Measurements from ENCODE around the gene ADCY5.

The ADCY5 gene

DNA sequence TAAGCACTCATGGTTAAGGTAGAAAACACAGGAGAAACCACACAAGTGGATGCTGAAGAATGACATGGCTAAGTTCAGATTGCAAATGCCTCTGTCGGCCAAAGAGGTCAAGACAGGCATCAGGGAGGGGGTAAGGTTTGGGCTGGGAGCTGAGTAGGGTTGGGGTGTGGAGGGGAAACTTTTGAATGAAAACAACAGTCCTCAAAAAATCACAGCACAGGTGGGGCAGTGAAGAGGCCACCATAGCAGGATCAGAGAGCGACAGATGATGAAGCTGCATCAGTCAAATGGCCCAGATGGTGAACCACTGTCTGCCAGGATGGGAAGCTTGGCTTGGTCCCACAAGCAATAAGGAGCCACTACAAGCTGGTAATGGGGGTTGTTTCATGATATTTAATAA, 74.9 kb downstream of the ADCY5 start:
- Mint-ChIP-seq H3K9me3 (peaks cover 4% of the 10 kb centered on the region), H3K36me3 (no peaks in the 10 kb centered on the region), H3K4me1 (no peaks in the 10 kb centered on the region), H3K4me3 (no peak overlapping the region), H3K27ac (no peak overlapping the region), H3K27me3 (peaks cover 11% of the 10 kb centered on the region)
- ATAC-seq (ENCODE audit: low read depth) (no peak), DNase-seq (ENCODE audit: low spot score in 2 of 2) (no peak)

DNA sequence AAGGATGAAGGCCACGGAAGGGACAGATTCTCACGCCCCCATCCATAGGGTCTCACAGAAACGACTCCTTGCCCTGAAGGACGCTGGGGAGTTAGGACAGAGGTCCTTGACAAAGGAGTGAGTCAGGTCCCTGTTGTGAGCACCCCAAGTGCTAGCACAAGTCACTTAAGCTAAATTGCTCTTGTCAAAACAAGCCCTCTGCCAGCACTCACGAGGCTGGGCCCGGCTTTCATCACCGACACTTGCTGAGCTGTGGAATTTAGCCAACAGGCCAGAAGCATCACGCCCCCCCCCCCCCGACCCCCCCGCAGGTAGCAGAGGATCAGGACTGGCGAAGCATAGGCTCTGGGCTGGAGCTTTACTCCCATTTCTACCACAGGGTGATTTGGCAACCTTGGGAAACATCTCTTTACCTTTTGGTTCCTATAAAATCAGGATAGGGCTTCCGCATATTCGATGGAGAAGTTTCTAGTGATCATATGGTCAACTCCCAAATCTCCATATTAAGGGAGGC, 75.4 kb downstream of the ADCY5 start:
- ATAC-seq (ENCODE audit: low read depth) (no peak), DNase-seq (ENCODE audit: low spot score in 2 of 2) (no peak)
- H3K4me3 Mint-ChIP-seq: no peak overlapping the region
- H3K27me3 Mint-ChIP-seq: peaks cover 11% of the 10 kb centered on the region
- H3K4me1 Mint-ChIP-seq: no peaks in the 10 kb centered on the region
- no peak overlapping the region for H3K27ac Mint-ChIP-seq
- H3K9me3 Mint-ChIP-seq: peaks cover 4% of the 10 kb centered on the region
- H3K36me3 Mint-ChIP-seq: no peaks in the 10 kb centered on the region

DNA sequence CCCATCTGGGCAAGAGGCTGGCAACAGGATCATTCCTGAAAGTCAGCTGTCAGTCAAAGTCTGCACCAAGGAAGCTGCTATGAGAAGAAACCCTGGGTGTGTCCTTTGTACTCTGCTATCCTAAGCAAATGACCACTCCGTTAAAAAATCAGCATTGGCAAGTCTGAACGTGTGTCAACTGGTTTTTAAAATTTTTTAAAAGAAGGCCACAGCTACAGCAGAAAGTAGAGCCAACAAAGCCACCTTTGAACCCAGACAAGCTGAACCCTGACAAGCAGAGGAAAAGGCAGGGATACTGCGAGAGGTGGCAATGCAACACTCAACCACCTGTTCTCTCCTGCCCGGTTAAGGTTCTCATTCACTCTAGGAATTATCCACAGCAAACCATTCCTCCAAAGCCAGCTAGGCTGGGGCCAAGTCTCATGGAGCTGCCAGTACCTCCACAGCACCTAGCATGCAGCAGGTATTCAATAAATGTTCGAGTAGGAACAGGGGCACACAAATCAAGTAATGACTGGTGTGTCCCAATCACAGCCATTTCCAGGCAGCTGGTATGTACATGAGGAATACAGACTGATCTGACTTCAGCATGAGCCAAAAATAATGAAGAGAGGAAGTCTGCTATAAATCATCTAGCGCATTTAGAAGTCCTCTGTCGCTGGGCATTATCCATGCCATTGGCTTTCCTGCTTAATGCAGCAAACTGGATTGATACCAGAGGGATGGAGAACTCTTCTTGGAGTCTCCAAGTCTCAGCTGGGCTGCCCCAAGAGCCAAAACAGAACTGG, 76.0 kb downstream of the ADCY5 start:
- Mint-ChIP-seq H3K27ac (no peak overlapping the region), H3K4me1 (no peaks in the 10 kb centered on the region), H3K36me3 (no peaks in the 10 kb centered on the region), H3K9me3 (peaks cover 6% of the 10 kb centered on the region), H3K27me3 (peaks cover 9% of the 10 kb centered on the region), H3K4me3 (no peak overlapping the region)
- DNase-seq (ENCODE audit: low spot score in 2 of 2): no peak
- ATAC-seq (ENCODE audit: low read depth): no peak

DNA sequence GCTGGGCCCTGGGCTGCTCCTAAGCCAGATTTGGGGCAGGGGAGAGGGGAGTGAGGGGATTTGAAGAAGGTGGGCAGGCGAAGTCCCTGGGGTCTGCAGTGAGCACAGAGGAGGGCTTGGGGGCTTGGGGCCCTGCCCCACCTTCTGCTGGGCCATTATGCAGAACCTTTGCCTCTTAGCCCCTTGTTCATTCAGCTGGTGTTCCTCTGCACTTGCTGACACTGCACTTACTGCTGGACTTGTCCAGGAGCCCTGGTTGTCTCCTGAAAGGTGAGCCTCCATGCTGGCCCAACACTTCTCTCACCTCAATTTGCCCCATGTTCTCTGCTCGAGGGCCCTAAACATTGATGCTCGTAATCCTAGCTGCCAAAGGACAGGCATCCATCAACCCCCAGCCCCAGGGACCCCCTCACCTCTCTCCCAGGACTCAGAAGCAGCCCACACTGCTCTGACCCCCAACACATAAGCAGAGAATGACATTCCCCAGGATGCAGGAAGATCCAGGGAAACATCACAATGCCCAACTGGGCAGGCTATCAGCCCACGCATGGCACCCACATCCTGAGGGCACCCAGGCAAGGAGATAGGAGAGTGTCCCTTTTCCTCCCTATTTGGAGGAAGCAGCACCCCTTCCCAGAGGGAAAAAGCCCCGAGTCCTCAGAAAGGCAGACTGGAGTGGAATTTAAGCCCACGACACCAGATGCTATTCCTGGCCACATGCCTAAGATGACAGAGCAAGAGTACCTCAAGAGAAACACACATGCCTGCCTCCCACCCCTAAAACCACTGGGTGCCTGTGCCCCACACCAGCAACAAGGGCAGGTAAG, 76.8 kb downstream of the ADCY5 start:
- Mint-ChIP-seq H3K9me3 (peaks cover 6% of the 10 kb centered on the region), H3K36me3 (no peaks in the 10 kb centered on the region), H3K4me3 (no peak overlapping the region), H3K27ac (no peak overlapping the region), H3K27me3 (peaks cover 4% of the 10 kb centered on the region), H3K4me1 (no peaks in the 10 kb centered on the region)
- no peak for ATAC-seq (ENCODE audit: low read depth)
- DNase-seq (ENCODE audit: low spot score in 2 of 2): no peak

DNA sequence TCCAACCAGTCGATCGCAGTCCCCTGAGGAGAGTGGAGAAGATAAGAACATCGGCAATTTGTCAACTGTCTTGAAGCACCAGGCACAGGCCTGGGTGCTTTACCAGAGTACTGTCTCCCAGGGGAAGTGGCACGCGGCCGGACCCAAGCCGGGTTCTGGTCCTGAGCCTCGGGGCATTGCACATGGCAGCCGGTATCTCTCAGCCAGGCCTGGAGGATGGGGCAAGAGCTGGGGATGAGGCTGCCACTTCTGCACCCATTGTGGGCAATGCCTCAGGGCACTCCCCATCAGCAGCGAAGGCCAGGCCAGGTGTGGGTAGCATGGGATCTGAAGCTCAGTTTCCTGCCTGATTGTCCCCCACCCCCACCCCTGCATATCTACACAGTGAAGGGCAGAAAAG, 77.5 kb downstream of the ADCY5 start:
- H3K36me3 Mint-ChIP-seq: no peaks in the 10 kb centered on the region
- H3K4me3 Mint-ChIP-seq: no peak overlapping the region
- no peak for DNase-seq (ENCODE audit: low spot score in 2 of 2)
- no peak for ATAC-seq (ENCODE audit: low read depth)
- H3K27ac Mint-ChIP-seq: no peak overlapping the region
- H3K4me1 Mint-ChIP-seq: no peaks in the 10 kb centered on the region
- H3K27me3 Mint-ChIP-seq: peaks cover 4% of the 10 kb centered on the region
- peaks cover 6% of the 10 kb centered on the region for H3K9me3 Mint-ChIP-seq

DNA sequence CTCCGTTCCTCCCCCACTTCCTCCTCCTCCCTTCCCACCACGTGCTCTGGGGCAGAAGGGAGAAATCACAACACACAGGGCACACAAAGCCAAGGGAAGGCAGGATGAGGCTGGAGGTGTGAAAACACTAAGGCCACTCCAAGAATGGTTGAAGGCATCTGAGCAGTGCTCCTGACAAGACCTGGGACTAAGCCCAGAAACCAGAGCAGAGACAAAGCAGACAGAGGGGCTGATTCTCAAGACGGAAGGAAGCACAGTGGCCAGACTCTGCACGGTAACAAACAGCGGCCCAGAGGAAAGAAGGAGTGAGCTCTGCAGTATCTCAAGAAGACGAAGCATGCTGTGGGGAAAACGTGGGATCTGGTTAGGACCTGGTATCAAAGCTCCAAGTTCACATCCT, 78.1 kb downstream of the ADCY5 start:
- no peak overlapping the region for H3K4me3 Mint-ChIP-seq
- H3K27ac Mint-ChIP-seq: no peak overlapping the region
- H3K4me1 Mint-ChIP-seq: no peaks in the 10 kb centered on the region

DNA sequence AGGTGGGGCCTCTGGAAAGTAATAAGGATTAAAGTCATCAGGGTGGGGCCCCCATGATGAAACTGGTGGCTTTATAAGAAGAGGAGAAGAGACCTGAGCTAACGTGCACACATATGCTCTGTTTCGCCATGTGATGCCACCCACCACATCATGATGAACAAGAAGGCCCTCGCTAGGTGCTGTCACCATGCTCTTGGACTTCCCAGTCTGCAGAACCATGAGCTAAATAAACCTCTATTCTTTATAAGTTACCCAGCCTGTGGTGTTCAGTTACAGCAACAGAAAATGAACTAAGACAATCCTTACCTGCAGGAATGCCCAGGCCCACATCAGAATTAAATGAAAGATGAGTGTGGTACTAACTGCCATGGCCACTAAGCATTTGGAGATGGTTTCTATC, 79.8 kb downstream of the ADCY5 start:
- DNase-seq (ENCODE audit: low spot score in 2 of 2): no peak
- Mint-ChIP-seq H3K4me1 (no peaks in the 10 kb centered on the region), H3K4me3 (no peak overlapping the region), H3K9me3 (peaks cover 6% of the 10 kb centered on the region), H3K27ac (no peak overlapping the region), H3K27me3 (peaks cover 14% of the 10 kb centered on the region), H3K36me3 (no peaks in the 10 kb centered on the region)
- ATAC-seq (ENCODE audit: low read depth): no peak

More for the DNA sequence above, 78.1 kb downstream of the ADCY5 start:
- Mint-ChIP-seq H3K27me3 (peaks cover 4% of the 10 kb centered on the region), H3K36me3 (no peaks in the 10 kb centered on the region), H3K9me3 (peaks cover 6% of the 10 kb centered on the region)
- DNase-seq (ENCODE audit: low spot score in 2 of 2): no peak
- no peak for ATAC-seq (ENCODE audit: low read depth)

DNA sequence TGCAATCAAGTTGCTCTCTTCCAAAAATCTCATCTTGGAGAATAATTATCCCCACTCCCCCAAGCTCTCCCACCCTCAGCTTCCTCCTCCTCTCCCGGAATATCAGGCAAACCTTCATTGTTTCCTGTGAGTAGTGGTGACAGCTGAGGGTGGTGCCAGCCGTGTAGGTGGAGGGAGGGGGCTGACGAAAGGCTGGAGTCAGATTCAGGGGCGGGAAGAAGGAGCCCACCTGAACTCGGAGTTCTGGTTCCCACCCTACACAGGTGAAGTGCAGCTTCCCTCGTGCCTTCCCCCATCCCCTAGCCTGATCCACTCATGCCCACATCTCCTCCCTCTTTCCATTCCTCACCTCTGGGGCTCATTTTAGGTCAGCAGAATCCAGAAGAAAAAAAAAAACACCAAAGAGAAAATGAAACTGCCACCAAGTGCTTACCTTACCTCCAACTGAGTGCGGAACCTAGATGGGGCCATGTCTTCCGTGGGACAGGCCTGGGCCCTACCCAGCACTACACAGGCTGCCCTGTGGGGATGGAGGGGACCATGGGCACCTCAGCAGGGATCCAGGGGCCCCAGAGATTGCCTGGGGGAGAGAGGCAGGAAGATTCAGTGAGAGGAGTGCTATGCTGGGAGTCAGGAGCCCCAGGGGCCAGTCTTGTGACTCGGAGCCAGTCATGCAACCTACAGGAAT, 81.3 kb downstream of the ADCY5 start:
- Mint-ChIP-seq H3K36me3 (no peaks in the 10 kb centered on the region), H3K4me1 (no peaks in the 10 kb centered on the region), H3K27ac (no peak overlapping the region), H3K9me3 (peaks cover 6% of the 10 kb centered on the region), H3K27me3 (peaks cover 12% of the 10 kb centered on the region), H3K4me3 (no peak overlapping the region)
- DNase-seq (ENCODE audit: low spot score in 2 of 2) (no peak), ATAC-seq (ENCODE audit: low read depth) (no peak)

DNA sequence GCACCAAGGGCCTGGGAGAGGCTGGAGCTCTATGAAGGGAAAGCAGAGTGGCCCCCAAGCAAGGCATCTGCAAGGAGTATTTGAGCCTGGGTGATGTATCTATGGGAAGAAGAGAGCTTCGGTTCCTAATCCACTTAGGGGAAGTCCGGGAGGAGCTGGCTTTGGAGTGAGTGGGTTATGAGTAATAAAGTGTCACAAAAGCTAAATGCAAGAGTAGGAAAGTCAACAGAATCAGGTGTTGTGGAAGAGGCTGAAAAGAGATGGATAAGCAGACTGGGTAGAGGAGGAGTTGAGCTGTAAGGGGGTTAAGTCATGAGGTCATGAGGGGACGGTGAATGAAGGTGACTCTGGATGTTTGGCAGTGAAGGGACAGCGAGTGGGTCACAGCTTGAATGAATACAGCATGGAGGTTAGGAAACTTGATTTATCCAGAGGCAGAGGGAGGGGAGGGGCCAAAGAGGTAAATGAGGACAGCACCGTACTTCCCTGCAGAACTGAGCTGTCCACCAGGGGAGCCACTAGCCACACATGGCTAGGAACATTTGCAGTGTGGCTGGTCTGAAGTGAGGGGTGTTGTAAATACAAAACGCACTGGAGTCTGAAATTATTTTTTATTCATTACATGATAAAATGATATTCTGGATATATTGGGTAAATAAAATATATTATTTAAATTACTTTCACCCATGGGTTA, 83.3 kb downstream of the ADCY5 start:
- DNase-seq (ENCODE audit: low spot score in 2 of 2) (no peak), ATAC-seq (ENCODE audit: low read depth) (no peak)
- Mint-ChIP-seq H3K4me1 (no peaks in the 10 kb centered on the region), H3K4me3 (no peak overlapping the region), H3K27ac (no peak overlapping the region), H3K36me3 (no peaks in the 10 kb centered on the region), H3K9me3 (peaks cover 6% of the 10 kb centered on the region), H3K27me3 (peaks cover 12% of the 10 kb centered on the region)

DNA sequence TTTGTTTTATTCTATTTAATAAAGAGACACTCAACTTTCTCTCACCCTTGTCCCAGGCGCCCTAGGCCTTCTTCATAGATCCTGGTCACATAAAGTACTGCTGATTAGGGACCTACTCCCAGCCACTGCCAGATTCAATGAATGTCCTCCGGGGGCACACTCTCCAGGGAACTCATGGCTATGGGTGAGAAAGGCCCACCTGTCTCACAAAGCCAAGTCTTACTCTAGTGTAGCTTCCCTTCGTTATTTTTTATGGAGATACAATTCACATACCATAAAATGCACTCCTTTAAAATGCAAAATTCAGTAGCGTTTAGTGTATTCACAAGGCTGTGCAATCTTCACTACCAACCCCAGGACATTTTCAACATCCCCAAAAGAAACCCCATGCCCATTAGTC, 87.8 kb downstream of the ADCY5 start:
- Mint-ChIP-seq H3K9me3 (no peaks in the 10 kb centered on the region), H3K4me1 (no peaks in the 10 kb centered on the region), H3K27me3 (peaks cover 12% of the 10 kb centered on the region), H3K27ac (no peak overlapping the region), H3K36me3 (no peaks in the 10 kb centered on the region), H3K4me3 (no peak overlapping the region)
- no peak for ATAC-seq (ENCODE audit: low read depth)
- DNase-seq (ENCODE audit: low spot score in 2 of 2): no peak

DNA sequence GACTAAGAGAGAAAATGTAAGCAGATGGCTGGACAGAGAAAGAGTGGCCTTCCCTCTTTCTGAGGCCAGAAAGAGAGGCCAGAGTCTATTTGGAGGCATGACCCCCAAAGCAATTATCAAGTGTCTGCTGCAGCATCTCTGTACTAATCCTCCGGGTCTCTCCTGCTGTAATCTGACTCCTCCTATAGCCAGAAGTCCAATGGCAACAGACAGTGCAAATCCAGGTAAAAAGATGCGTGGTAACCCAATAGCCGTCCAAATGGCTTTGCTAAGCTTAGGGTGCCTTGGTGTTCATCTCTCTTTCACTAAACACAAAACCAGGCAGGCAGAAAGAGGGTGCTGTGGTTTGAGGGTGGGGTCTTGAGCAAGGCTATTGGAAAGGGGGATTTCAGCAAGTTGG, 91.6 kb downstream of the ADCY5 start:
- ATAC-seq (ENCODE audit: low read depth) (no peak), DNase-seq (ENCODE audit: low spot score in 2 of 2) (no peak)
- Mint-ChIP-seq H3K4me3 (no peak overlapping the region), H3K9me3 (peaks cover 7% of the 10 kb centered on the region), H3K27ac (no peak overlapping the region), H3K27me3 (peaks cover 12% of the 10 kb centered on the region), H3K4me1 (no peaks in the 10 kb centered on the region), H3K36me3 (peaks cover 2% of the 10 kb centered on the region)

DNA sequence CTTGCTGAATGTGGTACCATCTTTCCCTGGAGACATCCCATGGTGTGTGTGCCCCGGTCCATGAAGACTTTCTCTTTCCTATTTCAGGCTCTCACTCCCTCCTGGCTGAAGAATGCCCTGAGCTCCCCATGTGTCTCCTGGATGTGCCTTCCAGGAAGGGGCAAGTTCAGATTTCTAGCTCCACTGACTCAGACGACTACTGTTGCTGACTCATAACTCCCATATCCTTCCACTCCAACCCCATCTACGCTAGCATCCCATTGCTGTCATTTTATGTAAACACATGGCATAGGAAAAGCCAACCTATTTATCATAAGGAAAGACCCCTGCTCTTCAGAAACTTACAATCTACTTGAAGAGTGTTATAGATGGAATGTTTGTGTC, 95.0 kb downstream of the ADCY5 start:
- no peak overlapping the region for H3K4me3 Mint-ChIP-seq
- peaks cover 27% of the 10 kb centered on the region for H3K27me3 Mint-ChIP-seq
- no peaks in the 10 kb centered on the region for H3K4me1 Mint-ChIP-seq
- peaks cover 2% of the 10 kb centered on the region for H3K36me3 Mint-ChIP-seq
- peaks cover 7% of the 10 kb centered on the region for H3K9me3 Mint-ChIP-seq
- ATAC-seq (ENCODE audit: low read depth): no peak
- no peak overlapping the region for H3K27ac Mint-ChIP-seq
- DNase-seq (ENCODE audit: low spot score in 2 of 2): no peak

DNA sequence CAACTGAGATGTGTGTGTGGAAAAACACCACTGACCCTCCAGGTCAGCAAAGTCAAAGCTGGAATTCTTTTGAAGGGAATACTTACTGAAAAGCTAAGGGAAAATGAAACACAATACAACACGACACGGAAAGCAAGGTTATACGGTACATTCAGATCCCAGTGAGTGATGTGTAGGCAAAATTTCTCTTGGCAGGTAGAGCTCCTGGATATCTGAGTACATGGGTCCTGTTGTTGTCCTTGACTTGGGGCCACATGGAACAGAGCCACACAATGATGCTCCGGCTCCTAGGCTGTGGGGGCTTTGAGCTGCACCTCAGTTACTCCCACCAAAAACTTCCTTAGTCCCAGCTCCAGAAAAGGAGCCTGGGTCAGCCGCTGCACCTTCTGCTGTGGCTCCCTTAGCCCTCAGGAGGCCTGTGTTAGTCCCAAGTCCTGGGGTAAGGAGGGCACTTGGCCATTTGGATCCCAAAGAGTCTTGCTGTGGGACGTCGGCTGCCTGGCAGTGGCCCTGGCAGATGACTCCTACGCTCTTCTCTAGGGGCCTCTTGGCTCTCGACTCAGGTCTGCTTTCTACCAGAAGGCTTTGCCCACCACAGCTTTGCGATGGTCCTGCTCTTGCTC, 95.6 kb downstream of the ADCY5 start:
- peaks cover 2% of the 10 kb centered on the region for H3K36me3 Mint-ChIP-seq
- no peak overlapping the region for H3K27ac Mint-ChIP-seq

More for the DNA sequence above, 95.6 kb downstream of the ADCY5 start:
- Mint-ChIP-seq H3K4me3 (no peak overlapping the region), H3K27me3 (peaks cover 30% of the 10 kb centered on the region), H3K4me1 (no peaks in the 10 kb centered on the region), H3K9me3 (peaks cover 7% of the 10 kb centered on the region)
- DNase-seq (ENCODE audit: low spot score in 2 of 2) (no peak), ATAC-seq (ENCODE audit: low read depth) (no peak)
